ENCODE measurements around the gene TUBA4A.

Gene TUBA4A

GRCh38 chr2:219234331-219234730, 19.4 kb downstream of the TUBA4A start:
- no peak for DNase-seq (ENCODE audit: low read depth in 3 of 3)

DNA sequence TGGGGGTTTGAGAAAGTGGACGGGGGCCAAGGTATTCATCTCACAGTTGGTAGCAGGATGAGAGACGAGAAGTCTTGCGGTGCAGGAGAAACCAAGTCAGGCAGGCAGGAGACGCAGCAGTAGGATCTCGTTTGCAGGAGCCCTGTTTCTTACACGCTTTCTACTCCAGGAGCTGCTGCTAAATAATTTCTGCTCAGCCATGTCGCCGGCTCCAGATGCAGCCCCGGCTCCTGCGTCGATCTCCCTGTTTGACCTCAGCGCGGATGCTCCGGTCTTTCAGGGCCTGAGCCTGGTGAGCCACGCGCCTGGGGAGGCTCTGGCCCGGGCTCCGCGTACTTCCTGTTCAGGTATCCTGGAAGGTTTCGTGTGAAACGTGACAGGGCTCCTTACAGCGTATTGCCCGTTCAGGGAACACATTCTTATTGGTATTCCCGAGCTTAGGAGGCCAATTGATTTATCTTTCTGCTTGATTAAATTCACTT, 23.6 kb downstream of the TUBA4A start:
- DNase-seq (ENCODE audit: low read depth in 3 of 3) = no peak

DNA sequence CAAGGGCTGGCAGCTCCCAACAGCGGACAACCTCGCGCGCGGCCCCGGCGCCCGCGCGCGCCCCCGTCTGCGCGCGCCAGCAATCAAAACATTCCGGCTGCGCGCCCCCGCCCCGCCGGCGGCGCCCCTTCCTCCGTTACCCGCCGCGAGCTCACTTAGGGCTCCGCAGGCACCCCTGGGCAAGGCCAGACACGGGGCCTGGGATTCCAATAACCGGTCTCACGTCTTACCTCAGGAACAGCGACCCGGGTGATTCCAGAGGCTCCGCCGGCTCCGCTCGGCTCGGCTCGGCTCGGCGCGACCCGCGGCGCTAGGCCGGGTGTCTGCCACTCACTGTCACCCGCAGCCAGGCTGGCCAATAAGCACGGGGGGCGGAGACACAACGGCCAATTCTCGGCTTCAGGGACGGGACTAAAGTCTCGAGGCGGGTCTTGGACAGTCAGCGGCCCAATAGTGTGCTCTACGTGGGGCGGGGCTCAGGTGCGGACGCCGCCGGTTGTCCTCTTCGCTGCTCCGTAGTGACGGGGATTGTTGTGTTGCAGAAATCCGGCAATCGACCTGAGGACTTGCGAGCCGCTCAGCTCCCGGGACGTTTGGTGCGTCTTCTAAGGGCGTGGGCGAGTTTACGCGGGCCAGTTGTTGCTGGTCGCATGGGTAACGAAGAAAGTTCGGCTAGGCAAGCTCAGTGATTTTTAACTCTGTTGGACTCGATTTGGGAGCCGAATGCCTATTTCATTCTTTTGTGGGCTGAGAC, 24.2 kb downstream of the TUBA4A start, which contains the start of the genes ANKZF1 and ATG9A:
Gene ANKZF1, plus strand, starts transcription at position 502 of the 754 bp plus-strand sequence. CDS start 452 bp downstream, outside the sequence.
Gene ATG9A, minus strand, starts transcription at position 332 of the 754 bp plus-strand sequence. CDS start 1,612 bp downstream, outside the sequence.
- peak; percentile 89 to 97 (median 95) for DNase-seq (ENCODE audit: low read depth in 3 of 3)

- DNase-seq (ENCODE audit: low read depth in 3 of 3) = no peak
Measured at GRCh38 chr2:219228911-219229304, 24.8 kb downstream of the TUBA4A start.

DNA sequence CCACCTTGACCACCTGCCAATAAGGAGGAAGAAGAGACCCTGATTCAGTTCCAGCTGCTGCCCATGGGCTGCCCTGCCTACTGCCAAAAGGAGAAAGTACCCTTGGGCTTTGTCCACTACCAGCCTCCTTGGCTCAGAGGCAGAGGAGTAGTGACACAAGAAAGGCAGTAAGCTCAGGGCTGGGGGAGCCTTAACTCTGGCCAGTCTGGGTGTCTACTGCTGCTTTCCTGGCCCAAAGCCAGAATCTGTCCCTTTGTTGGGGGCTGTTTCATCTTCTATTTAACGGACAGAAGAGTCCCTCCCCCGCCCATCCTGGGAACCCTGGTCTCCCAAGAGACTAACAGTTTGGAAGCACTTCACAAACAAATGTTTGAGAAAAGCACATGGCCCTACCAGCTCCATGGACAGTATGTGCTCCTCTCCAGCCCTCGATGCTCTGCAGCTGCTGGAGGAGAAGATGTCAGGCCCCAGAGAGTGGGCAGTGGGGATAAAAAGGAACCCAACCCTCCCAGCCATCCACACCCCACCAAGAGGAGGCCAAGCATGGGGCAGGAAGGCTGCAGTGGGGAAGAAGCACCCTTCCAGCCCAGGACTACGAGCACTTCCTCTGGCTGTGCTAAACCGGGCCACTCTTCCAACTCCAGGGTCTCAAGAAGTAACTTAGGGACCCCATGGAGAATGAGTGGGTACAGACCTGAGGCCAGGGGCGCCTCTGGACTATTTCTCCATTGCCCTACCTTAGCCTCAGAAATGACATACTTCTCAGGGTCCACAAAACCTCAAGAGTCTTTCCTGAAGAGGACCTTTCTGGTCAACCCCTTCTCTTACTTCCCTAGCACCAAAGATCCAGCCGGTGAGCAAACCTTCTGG, 25.4 kb downstream of the TUBA4A start:
- no peak for DNase-seq (ENCODE audit: low read depth in 3 of 3)

- DNase-seq (ENCODE audit: low read depth in 3 of 3) = no peak
Measured at GRCh38 chr2:219225350-219225749, 28.4 kb downstream of the TUBA4A start.

DNA sequence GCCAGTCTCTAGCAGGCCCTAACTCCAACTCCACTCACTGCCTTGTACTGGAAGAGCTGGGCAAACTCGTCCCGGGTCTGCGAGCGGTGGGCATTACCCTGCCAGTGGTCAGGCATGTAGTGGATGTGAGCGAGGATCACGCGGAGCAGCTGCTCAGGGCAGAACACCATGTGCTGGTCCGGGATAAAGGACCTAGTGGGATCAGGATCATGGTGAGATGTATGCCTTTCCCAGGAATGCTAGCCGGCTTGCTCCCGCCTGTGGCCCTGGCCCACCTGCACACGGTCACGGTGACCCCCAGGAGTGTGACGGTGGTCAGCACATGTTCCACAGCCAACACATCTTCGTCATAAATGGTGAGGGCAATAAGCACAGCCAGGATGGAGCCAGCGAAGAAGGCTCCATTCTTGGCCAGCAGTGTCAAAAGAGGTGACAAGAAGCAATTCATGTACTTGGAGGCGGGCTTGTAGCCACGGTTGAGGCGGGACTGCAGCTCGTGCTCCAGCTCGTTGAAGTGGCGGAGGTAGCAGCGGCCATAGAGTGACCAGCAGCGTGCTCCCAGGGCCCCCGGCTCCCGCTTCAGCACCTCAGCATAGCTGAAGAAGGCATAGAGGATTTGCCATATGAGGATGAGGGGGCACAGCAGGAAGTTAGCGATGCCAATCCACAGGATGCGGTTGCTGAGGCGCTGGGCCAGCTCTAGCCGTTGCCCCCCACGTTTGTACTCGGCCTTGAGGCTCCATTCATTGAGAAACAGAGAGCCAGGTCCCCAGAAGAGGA, 29.7 kb downstream of the TUBA4A start:
- no peak for DNase-seq (ENCODE audit: low read depth in 3 of 3)

- DNase-seq (ENCODE audit: low read depth in 3 of 3) = no peak
Measured at GRCh38 chr2:219221957-219222518, 31.7 kb downstream of the TUBA4A start.

DNA sequence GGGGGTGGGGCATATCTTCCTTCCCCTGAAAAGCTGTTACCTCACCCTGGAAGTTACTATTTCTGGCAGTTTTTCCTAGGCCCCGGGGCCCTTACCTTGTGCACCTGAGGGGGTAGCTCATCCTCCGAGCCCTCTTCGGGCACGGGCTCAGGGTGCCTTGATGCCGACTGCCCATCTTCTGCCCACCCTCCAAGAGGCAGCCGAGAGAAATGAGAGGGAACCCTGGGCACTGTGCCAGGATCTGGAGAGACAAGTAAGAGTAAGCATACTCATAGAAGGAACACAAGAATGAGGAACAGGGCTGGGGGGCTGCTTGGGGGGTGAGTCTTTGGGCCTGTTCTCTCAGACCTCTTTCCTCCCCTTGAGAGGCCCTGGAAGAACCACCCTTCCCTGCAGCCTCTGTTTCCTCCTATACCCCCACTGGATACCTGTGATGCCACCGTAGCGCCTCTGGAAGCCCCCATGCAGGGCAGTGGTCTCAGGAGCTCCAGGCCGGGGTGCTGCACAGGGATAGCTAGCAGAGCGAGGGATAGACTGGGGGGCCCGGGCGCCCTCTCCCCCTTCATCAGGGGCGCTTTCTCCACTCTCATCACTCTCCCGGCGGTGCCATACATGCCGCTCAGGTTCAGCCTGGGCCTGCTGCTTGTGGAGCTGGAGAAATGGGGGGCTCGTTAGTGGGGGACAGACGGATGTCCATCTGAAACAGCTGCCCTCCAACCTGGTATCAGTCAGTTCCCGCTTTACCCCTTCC, 32.9 kb downstream of the TUBA4A start:
- DNase-seq (ENCODE audit: low read depth in 3 of 3) = no peak

DNA sequence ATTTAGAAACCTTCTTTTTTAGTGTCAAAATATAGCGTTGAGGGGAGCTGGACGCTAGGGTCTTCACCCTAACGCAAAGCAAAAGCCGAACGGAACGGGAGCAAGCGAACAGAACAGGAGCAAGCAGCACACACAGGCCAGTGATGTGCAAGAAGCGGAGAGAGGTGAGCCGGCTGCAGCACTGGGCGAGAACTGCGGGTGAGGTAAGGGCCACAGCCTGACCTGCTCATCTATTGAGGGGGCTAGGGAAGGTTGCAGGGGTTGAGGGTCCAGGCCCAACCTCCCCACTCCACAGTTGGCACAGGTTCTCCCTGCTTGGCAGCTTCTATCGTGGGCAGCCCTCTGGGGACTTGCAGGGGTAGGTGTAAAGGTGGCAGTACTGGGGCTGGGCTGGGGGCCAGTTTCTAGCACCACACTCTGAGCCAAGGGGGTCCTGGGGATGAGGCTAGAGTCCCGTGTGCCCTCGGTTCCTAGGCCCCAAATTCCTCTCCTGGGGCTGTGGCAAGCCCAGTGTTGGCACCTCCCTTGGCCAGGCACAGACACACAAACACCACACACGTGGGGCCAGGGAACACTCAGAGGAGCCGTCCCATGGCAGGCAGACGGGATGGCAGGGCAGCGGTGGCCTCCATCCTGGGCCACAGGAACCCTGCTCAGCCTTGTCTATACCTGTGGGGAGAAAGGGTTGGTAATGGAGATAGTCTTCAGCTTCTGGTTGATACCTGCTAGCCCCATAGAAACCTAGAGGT, 33.8 kb downstream of the TUBA4A start:
- no peak for DNase-seq (ENCODE audit: low read depth in 3 of 3)

- peak; percentile 76 to 86 (median 81) for DNase-seq (ENCODE audit: low read depth in 3 of 3)
Measured at GRCh38 chr2:219218732-219219701, 34.7 kb downstream of the TUBA4A start, which contains the start of gene ABCB6. Gene ABCB6 (minus strand): TSS chr2:219218958. CDS start chr2:219218673, 285 bp downstream.

DNA sequence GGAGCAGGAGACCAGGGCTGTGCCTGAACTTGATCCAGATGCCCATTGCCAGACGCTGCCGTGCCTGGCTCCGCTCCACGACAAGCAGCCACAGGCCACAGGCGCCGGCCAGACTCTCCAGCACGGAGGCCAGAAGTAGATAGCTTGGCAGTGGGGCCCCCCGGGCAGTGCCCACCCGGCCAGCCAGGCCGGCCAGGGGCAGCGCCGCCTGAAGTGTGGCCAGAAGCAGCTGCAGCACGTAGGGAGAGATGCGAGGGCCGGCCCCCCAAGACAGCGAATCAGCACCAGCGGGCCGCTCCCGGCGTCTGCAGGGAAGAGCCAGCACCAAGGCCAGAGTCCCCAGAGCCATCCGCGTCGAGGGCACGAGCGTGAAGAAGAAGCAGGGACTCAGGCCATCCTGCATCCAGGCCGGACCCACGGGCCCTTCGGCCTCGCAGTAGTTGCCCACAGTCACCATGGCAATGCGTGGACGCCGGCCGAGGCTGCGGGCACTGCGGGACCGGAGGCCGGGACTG, 35.4 kb downstream of the TUBA4A start:
- peak in 2 of 3 experiments; percentile 10 to 28 for DNase-seq (ENCODE audit: low read depth in 3 of 3)

DNA sequence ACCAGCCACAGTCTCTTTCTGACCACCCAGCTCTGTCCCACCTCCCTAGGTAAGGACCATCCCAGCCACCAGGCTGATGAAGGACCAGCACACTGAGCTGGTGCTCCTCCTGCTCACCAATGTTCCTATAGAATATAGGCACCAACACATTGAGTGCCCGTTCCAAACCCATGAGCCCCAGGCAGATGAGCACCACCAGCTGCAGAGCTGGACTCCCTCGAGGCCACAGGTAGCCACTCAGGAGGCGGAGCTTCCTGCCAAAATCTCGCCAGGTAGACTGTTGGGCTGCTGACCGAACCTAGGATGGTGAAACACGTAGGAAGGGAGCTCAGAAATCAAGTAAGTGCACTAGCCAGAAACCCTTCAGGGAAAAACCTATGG, 37.2 kb downstream of the TUBA4A start:
- no peak for DNase-seq (ENCODE audit: low read depth in 3 of 3)

GRCh38 chr2:219215871-219216534, 37.7 kb downstream of the TUBA4A start:
- no peak for DNase-seq (ENCODE audit: low read depth in 3 of 3)

GRCh38 chr2:219214786-219215185, 38.9 kb downstream of the TUBA4A start:
- DNase-seq (ENCODE audit: low read depth in 3 of 3) = no peak

GRCh38 chr2:219214141-219214540, 39.6 kb downstream of the TUBA4A start:
- no peak for DNase-seq (ENCODE audit: low read depth in 3 of 3)

- no peak for DNase-seq (ENCODE audit: low read depth in 3 of 3)
Measured at GRCh38 chr2:219213486-219214071, 40.1 kb downstream of the TUBA4A start.

Measured in stimulated activated CD4-positive, alpha-beta T cell treated with anti-CD3 and anti-CD28 coated beads, TNF-alpha, amount 100 ng/mL, for 4 hours (primary cell).